ENCODE measurements around the gene DRD5. TPM values are rescaled to one million over a fixed set of nuclear protein-coding genes. Genes with fewer than 3 reads are reported as not detected.
"Not testable (repeated sequence)": the region's sequence is repeated elsewhere in the genome, so short reads cannot be mapped to it uniquely, and the experiment has no call there.

The DRD5 gene
- total and polyA plus RNA-seq, 10 of the 15 experiments (the other 5 are each of a cell fraction or from before 2014, with no cell fraction given): not detected

GRCh38 chr4:9782136-9782436, 652 bp downstream of the DRD5 start:
- Histone ChIP-seq H3K4me1 (ENCODE audit: control insufficient read depth, insufficient read depth, low read length) (no peaks in the 10 kb centered on the region), H3K4me2 (ENCODE audit: control insufficient read depth, insufficient read depth) (no peak overlapping the region), H3K27ac (ENCODE audit: control insufficient read depth, insufficient read depth) (no peak overlapping the region), H3K27me3 (replicated peaks in 1 of 2; ENCODE audit: control insufficient read depth in 2 of 2, insufficient read depth in 2 of 2, low read length in 1 of 2) (no peaks in the 10 kb centered on the region), H3K9me3 (replicated peaks; ENCODE audit: control insufficient read depth, insufficient read depth, low read length) (no peaks in the 10 kb centered on the region), H3K4me3 (no peak overlapping the region), H2AFZ (ENCODE audit: control insufficient read depth, low read depth, low read length) (no peak overlapping the region), H3K36me3 (ENCODE audit: control insufficient read depth in 2 of 2, insufficient read depth in 2 of 2, low read length in 1 of 2) (no peaks in the 10 kb centered on the region), H4K20me1 (ENCODE audit: control insufficient read depth, insufficient read depth) (no peaks in the 10 kb centered on the region), H3K9ac (ENCODE audit: control insufficient read depth, insufficient read depth, low read length) (no peak overlapping the region), H3K79me2 (ENCODE audit: control insufficient read depth, insufficient read depth, low read length) (no peaks in the 10 kb centered on the region)
- intact Hi-C loops (cut with micrococcal nuclease; ENCODE audit: unreplicated experiment) (no loop called here), in situ Hi-C loops (cut with MboI) (no loop called here)
- RAD21 ChIA-PET (ENCODE audit: unreplicated experiment): no interaction called here
- ATAC-seq: no peak
- SMC1A ChIA-PET (ENCODE audit: uncharacterized antibody, unreplicated experiment): no interaction called here
- POLR2A ChIA-PET: no interaction called here
- TF ChIP-seq EGR1 (IDR thresholded peaks at IDR 0.05; ENCODE audit: borderline replicate concordance in 1 of 2, low read depth in 2 of 2, low read length in 2 of 2): no peak
- TF ChIP-seq NFYB (IDR thresholded peaks at IDR 0.05; ENCODE audit: insufficient read depth, low read depth, low read length): no peak
- TF ChIP-seq, protein P1, sequence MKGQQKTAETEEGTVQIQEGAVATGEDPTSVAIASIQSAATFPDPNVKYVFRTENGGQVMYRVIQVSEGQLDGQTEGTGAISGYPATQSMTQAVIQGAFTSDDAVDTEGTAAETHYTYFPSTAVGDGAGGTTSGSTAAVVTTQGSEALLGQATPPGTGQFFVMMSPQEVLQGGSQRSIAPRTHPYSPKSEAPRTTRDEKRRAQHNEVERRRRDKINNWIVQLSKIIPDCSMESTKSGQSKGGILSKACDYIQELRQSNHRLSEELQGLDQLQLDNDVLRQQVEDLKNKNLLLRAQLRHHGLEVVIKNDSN (IDR thresholded peaks at IDR 0.05; ENCODE audit: borderline replicate concordance, extremely low read length, insufficient read depth, low read depth, low read length): no peak
- no peak for TF ChIP-seq TAF1 (IDR thresholded peaks at IDR 0.05; ENCODE audit: borderline replicate concordance, low read depth, low read length)
- CTCF ChIA-PET: no interaction called here
- no peak for FAIRE-seq
- no TSS peak for BruUV-seq (replicated peaks)
- DNase-seq (ENCODE audit: low read depth, low spot score): no peak
- WGBS (ENCODE audit: insufficient coverage, insufficient replicate concordance, low lambda C conversion rate, missing lambda C conversion rate): 81% methylated on average over 22 of the region's 22 CpGs

GRCh38 chr4:9785891-9786290, 4.5 kb downstream of the DRD5 start:
- H4K20me1 ChIP-seq (ENCODE audit: control insufficient read depth, insufficient read depth); BruUV-seq (replicated peaks); H3K9me3 ChIP-seq (replicated peaks; ENCODE audit: control insufficient read depth, insufficient read depth, low read length); H3K79me2 ChIP-seq (ENCODE audit: control insufficient read depth, insufficient read depth, low read length); in situ Hi-C loops (cut with MboI); H3K27me3 ChIP-seq (replicated peaks in 1 of 2; ENCODE audit: control insufficient read depth in 2 of 2, insufficient read depth in 2 of 2, low read length in 1 of 2); H3K27ac ChIP-seq (ENCODE audit: control insufficient read depth, insufficient read depth); RAD21 ChIA-PET (ENCODE audit: unreplicated experiment); H2AFZ ChIP-seq (ENCODE audit: control insufficient read depth, low read depth, low read length); H3K4me3 ChIP-seq; H3K4me2 ChIP-seq (ENCODE audit: control insufficient read depth, insufficient read depth); CTCF ChIA-PET; intact Hi-C loops (cut with micrococcal nuclease; ENCODE audit: unreplicated experiment); H3K36me3 ChIP-seq (ENCODE audit: control insufficient read depth in 2 of 2, insufficient read depth in 2 of 2, low read length in 1 of 2); H3K4me1 ChIP-seq (ENCODE audit: control insufficient read depth, insufficient read depth, low read length); FAIRE-seq; DNase-seq (ENCODE audit: low read depth, low spot score); ATAC-seq; H3K9ac ChIP-seq (ENCODE audit: control insufficient read depth, insufficient read depth, low read length): not testable (repeated sequence)
- POLR2A ChIA-PET: interaction anchor here (0.6 kb wide), 1 partner anchor 15 kb away, joined by 3 read pairs; no protein-coding TSS in a partner anchor
- 13% methylated on average over 5 of the region's 5 CpGs for WGBS (ENCODE audit: insufficient coverage, insufficient replicate concordance, low lambda C conversion rate, missing lambda C conversion rate)
- SMC1A ChIA-PET (ENCODE audit: uncharacterized antibody, unreplicated experiment): interaction anchor here (1.6 kb wide), 1 partner anchor 15 kb away, joined by 3 read pairs; no protein-coding TSS in a partner anchor

Measured in GM12878 (cell line).